Measurements from ENCODE around the gene ADORA1.

- TF ChIP-seq CTCF (IDR thresholded peaks at IDR 0.05; ENCODE audit: borderline replicate concordance, extremely low read depth, low read length, poor library complexity, severe bottlenecking) (no peak), EZH2 (IDR thresholded peaks at IDR 0.05; ENCODE audit: borderline replicate concordance, low read depth, low read length, severe bottlenecking) (no peak)
These were observed 48.9 kb downstream of the ADORA1 start for GRCh38 chr1:203176273-203177035.
